Measurements from ENCODE around the gene SOCS7. TPM values are rescaled to one million over a fixed set of nuclear protein-coding genes. Genes with fewer than 3 reads are reported as not detected.

The SOCS7 gene
- total and polyA plus RNA-seq, 10 of the 15 experiments (the other 5 are each of a cell fraction or from before 2014, with no cell fraction given) = 0.68 to 12.8 (median 7.3) TPM

DNA sequence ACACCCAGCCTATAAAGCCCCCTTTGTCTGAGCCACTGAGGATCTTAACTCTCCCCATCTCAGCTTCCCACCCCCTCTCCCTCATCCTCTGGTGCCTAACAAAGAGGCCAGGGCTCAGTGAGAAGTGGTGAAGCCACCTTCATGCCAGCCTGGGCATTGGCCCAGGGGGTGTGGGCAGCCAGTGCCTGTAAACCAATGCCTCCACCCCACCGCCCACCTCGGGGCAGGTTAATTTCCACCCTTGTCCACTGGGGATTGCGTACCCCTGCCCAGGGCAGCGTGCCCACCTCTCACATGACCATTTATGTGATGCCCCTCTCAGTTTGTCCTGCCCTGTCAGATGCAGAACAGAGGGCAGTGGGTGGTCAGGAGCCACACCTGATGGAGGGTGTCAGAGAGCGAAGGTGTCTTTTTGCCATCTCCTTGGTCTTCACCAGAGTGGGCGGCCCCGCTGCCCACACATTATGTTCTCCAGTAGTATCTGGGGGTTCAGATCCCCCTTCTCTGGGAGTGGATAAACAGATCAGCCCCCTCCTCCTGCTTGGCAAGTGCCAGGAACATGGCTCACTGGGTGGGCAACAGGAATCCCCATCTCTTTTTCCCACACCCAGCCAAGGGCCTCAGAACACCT is 66.5 kb downstream of the SOCS7 start:
- RAD21 ChIA-PET (ENCODE audit: unreplicated experiment) = interaction anchor here (1.0 to 3.1 kb wide), 2 partner anchors 64 to 69 kb away, joined by 3 to 24 read pairs; no protein-coding TSS in a partner anchor
- Histone ChIP-seq H3K9ac (ENCODE audit: control insufficient read depth, insufficient read depth, low read length) (no peak overlapping the region), H4K20me1 (ENCODE audit: control insufficient read depth, insufficient read depth) (no peaks in the 10 kb centered on the region), H3K4me2 (ENCODE audit: control insufficient read depth, insufficient read depth) (no peak overlapping the region), H3K79me2 (ENCODE audit: control insufficient read depth, insufficient read depth, low read length) (no peaks in the 10 kb centered on the region), H3K27me3 (replicated peaks in 1 of 2; ENCODE audit: control insufficient read depth in 2 of 2, insufficient read depth in 2 of 2, low read length in 1 of 2) (peaks cover 4 to 6% of the 10 kb centered on the region in 2 experiments; a peak in 3 of 4 replicates), H3K4me1 (ENCODE audit: control insufficient read depth, insufficient read depth, low read length) (peaks cover 19% of the 10 kb centered on the region), H3K9me3 (replicated peaks; ENCODE audit: control insufficient read depth, insufficient read depth, low read length) (no peaks in the 10 kb centered on the region), H3K36me3 (ENCODE audit: control insufficient read depth in 2 of 2, insufficient read depth in 2 of 2, low read length in 1 of 2) (no peaks in the 10 kb centered on the region), H3K27ac (ENCODE audit: control insufficient read depth, insufficient read depth) (no peak overlapping the region), H2AFZ (ENCODE audit: control insufficient read depth, low read depth, low read length) (no peak overlapping the region), H3K4me3 (no peak overlapping the region)
- in situ Hi-C loops (cut with MboI) (loop anchor here (5.0 kb wide), 1 partner anchor 71 kb away; no protein-coding TSS in a partner anchor), intact Hi-C loops (cut with micrococcal nuclease; ENCODE audit: unreplicated experiment) (no loop called here)
- ATAC-seq = no peak
- CTCF ChIA-PET = interaction anchor here (0.9 to 8.3 kb wide), 3 partner anchors 8 to 140 kb away, joined by 3 to 349 read pairs (median 3); partner anchors contain the start of gene SOCS7
- BruUV-seq (replicated peaks) = no TSS peak
- WGBS (ENCODE audit: insufficient coverage, insufficient replicate concordance, low lambda C conversion rate, missing lambda C conversion rate) = 50% methylated on average over 7 of the region's 7 CpGs
- no peak for DNase-seq (ENCODE audit: low read depth, low spot score)
- no peak for FAIRE-seq
- SMC1A ChIA-PET (ENCODE audit: uncharacterized antibody, unreplicated experiment) = interaction anchor here (6.5 kb wide), 1 partner anchor 67 kb away, joined by 161 read pairs; the partner anchor contains the start of gene SOCS7
- POLR2A ChIA-PET = no interaction called here
- TF ChIP-seq YY1 (IDR thresholded peaks at IDR 0.05; ENCODE audit: low read depth, low read length) = no peak
- no peak for TF ChIP-seq RAD51 (IDR thresholded peaks at IDR 0.05)
- TF ChIP-seq, protein P1, sequence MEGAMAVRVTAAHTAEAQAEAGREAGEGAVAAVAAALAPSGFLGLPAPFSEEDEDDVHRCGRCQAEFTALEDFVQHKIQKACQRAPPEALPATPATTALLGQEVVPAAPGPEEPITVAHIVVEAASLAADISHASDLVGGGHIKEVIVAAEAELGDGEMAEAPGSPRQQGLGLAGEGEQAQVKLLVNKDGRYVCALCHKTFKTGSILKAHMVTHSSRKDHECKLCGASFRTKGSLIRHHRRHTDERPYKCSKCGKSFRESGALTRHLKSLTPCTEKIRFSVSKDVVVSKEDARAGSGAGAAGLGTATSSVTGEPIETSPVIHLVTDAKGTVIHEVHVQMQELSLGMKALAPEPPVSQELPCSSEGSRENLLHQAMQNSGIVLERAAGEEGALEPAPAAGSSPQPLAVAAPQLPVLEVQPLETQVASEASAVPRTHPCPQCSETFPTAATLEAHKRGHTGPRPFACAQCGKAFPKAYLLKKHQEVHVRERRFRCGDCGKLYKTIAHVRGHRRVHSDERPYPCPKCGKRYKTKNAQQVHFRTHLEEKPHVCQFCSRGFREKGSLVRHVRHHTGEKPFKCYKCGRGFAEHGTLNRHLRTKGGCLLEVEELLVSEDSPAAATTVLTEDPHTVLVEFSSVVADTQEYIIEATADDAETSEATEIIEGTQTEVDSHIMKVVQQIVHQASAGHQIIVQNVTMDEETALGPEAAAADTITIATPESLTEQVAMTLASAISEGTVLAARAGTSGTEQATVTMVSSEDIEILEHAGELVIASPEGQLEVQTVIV (IDR thresholded peaks at IDR 0.05; ENCODE audit: borderline replicate concordance, partially characterized antibody) = no peak

Data from GM12878 (cell line).